Activated CD8-positive, alpha-beta memory T cell treated with anti-CD3 and anti-CD28 coated beads, Interleukin-2, amount 50 U/mL, for 1 hour (primary cell): Measurements from ENCODE around the gene FAM185A.
"Not testable (repeated sequence)": the region's sequence is repeated elsewhere in the genome, so short reads cannot be mapped to it uniquely, and the experiment has no call there.

ENCODE experiments used
- DNase-seq: peaks from one replicate; pipeline ENCODE4 v3.0.0-alpha.2; 2020; ENCODE audit errors: extremely low read depth

The FAM185A gene

DNA sequence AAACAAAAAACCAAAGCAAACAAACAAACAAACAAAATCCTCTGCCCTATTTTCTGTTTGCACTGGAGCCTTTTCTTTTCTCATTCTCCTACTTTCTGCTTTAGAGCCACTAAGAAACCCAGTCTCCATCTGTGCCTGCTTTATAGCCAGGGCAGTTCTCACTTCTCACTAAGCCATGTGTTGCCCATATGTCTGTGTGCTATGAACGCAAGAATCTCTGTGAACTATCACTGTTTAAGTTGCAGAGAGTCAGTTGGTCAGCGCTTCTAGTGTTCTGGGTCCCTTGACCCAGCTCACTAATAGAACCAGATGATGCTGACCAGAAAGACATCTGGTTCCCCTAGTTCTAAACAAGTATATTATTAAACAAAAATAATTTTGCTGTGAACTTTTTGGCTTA is 81.4 kb downstream of the FAM185A start:
- no peak for DNase-seq

DNA sequence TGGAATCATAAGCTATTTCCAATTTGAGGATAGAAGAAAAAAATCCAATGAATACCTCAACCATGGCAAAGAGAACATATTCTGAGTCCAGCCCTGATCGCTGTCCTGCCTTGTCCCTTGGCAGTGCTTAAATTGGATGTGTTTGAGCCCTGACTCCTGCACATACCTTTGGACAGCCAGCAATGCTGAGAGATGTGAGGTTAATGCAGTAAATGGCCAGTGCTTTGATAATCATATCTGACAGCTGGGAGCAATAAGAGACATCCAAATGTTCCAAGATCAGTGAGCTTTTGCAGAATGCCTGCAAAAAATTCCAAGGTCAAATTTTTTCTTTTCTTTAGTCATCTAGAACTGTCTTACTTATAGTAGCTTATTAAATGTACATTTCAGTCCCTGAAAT is 83.9 kb downstream of the FAM185A start:
- DNase-seq: no peak

DNA sequence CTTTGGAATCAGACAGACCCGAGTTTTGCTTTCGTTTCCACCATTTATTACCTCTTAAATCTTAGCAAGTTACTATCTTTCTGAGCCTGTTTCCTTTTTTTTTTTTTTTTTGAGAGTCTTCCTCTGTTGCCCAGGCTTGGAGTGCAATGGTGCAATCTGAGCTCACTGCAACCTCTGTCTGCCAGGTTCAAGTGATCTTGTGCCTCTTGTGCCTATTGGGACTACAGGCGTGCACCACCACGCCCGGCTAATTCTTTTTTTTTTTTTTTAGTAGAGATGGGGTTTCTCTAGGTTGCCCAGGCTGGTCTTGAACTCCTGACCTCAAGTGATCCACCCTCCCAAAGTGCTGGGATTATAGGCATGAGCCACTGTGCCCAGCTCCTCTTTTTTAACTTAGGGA is 84.5 kb downstream of the FAM185A start:
- DNase-seq: no peak

DNA sequence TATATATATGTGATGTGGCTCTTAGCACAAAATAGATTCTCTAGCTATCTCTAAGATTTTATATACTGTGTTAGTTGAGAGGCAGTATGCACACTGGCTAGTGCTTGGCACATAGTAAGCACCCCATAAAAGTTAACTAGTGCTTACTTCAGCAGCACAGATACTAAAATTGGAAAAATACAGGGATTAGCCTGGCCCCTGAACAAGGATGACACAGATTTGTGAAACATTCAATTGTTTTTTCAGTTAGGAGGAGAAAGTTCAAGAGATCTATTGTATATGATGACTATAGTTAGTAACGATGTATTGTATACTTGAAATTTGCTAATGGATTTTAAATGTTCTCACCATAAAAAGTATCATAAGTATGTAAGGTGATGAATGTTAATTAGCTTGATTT is 85.7 kb downstream of the FAM185A start:
- DNase-seq: no peak

DNA sequence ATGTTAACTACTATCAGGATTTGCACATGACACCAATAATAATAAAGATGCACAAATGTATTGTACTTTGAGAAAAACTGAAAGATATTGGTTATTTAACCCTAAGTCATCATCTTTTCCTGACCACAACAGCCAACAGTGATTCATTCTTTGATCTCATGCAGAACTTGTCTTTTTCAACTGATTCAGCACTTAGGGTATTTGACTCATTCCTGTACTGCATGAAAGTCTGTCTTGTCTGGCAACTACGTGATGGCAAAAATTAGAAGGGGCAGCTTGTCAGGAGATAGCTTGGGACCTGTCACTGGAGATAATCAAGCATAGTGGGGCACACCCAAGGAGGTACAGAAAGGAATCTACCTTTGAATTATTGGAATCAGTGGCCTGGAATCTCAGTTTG is 86.2 kb downstream of the FAM185A start:
- no peak for DNase-seq

DNA sequence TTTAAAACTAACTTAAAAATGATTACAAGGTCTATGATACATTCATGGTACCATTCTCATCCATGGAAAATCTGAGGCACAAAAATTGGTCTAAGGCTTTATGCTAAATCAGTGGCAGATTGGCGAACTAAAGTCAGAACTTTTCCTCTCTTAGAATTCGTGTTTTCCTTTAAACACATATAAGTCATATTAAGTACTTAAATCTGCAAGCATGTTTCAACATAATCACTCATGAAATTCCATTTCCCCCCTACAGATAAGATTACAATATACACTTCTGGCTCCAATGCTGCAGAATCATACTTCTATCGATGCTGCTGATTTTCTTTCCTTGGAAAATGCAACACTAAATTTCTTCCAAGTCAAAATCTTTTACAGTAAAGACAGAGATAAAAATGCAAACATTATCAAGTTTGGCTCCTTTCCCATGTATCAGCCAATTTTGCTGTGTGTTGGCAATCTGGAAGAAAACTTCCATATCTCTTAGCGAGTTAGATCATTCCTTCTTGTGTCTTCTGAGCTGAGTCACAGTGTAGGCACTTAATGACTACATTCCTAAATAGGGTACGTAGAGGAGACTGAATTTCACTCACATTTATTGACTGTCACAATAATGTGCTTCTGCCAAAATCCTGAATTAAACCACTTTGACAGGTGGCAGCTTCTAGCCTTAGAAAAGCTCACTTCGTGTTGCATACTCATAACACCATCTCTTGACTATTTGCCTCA is 87.6 kb downstream of the FAM185A start:
- DNase-seq: no peak

DNA sequence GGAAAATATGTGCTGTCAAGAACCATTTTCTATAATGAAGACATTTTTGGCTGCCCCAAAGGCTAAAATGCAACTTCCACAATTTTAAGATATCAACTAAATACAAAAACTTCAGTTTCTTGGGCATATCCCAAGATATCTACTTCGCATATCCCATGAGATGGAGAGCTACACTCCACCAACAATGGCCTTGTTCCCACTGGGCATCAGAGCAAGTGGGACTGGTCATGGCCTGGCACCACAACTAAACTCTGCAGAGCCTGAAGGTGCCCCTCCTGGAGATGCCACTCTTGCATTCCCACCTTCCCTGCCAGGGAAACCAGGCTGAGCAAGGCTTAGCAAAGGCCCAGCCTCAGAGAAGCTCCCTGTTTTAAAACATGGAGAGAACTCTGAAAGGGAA is 88.2 kb downstream of the FAM185A start:
- no peak for DNase-seq

DNA sequence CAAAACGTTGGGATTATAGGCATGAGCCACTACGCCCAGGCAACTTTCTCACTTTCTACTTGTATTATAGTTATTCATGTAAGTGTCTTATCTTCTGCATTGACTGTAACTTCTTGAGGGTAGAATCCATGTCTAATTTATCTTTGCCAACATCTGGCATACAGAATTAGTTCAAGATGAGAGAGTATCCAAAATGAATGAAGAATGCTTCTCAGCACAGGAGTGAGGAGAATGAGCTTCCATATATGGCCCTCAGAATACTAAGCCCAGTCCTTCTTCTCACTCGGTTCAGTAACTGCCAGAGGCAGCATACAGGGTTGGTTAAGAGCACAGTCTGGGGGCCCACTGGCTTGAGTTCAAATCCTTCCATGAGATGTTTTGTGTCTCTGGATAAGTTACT is 89.0 kb downstream of the FAM185A start:
- DNase-seq: no peak

DNA sequence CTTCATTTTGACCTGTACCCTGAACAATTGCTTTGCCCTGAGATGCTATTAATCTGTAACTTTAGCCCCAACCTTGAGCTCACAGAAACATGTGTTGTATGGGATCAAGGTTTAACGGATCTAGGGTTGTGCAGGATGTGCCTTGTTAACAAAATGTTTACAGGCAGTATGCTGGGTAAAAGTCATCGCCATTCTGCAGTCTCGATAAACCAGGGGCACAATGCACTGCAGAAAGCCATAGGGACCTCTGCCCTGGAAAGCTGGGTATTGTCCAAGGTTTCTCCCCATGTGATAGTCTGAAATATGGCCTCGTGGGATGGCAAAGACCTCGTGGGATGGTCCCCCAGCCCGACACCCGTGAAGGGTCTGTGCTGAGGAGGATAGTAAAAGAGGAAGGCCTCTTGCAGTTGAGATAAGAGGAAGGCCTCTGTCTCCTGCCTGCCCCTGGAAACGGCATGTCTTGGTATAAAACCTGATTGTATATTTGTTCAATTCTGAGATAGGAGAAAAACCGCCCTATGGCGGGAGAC is 89.8 kb downstream of the FAM185A start:
- DNase-seq: not testable (repeated sequence)

DNA sequence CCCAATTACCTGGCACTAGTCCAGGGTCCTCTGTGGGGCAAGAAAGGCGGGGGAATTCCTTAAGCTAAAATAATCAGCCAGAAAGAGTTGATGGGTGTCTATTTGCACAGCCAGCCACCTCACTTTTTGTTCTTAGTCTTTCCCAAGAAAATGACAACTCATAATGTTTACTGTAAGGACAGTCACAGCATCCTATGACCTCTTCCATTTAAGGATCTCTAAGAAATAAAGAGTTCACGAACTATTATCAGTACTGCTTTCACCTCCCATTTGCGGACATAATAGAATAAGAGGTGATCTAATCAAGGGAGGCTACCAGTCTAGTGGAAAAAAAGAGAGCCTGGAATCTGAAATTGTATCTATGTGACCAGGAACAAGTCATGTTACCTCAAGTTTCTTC is 91.6 kb downstream of the FAM185A start:
- no peak for DNase-seq

DNA sequence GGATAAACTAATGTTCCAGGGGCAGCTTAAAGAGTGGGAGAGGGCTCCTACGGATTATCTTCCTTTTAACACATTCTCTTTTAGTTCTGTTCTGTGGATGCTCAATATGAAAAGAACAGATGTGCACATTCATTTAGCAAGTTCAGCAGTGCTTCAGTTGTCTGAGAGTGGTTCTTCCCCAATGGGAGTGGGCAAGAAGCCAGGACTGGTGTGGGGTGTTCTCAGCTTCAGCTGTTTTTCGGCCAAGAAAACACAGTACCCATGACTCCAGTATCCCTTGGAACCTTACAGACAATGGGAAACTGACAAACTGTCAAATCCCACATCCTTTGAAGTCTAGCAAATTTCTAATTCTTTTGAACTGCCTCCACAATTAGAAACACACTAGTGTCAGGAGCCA is 92.5 kb downstream of the FAM185A start:
- DNase-seq: no peak

DNA sequence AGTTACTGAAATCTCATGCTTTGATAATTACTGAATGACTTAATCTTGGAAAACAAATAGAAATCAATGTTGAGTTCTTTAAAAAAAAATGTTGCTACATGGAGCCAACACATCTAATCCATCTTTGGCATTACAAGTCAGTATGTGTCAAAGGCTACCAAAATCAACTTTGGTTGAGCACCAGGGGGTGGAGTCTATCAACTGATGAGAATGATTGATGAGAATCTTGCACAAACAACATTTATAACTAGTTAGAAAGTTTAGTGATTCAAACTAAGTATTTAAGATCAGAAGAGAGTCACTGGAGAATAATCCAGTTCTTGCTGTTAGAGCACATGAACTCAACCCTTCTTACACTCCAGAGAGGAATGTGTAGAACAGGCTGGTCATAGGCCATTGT is 93.5 kb downstream of the FAM185A start:
- DNase-seq: no peak

DNA sequence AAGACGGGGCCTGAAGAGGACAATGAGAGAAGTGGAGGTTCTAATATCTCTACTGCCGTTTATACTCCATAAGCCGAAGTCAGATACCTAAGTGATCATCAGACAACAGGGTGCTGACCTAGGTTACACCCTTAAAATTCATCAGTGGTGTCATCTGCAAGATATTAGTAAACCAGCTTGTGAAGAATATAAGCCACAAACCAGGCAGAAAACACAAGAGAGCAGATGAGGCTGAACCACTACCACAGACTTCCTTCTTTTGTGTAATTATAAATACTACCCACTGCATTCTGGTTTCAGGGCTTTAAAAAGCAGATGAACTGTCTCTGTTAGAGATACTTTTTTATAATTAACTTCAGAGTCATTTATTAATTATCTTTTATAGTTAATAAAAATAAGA is 95.1 kb downstream of the FAM185A start:
- no peak for DNase-seq

DNA sequence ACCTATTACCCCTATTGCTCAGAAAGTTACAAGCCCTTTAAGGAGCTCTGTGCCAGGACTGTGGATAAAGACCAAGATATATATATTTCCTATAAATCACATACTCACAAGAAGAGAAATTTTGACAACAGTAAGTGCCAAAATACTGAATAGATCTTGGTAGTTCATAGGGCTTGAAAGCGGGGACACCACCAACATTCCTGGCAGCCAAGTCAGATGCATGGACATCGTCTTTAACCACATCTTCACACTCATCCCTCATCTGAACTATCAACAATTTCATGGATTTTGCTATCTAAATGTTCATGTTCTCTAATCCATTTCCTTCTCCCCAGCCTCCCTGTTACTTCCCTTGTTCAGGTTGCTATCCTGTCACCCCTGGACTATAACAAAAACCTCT is 96.5 kb downstream of the FAM185A start:
- DNase-seq: no peak

DNA sequence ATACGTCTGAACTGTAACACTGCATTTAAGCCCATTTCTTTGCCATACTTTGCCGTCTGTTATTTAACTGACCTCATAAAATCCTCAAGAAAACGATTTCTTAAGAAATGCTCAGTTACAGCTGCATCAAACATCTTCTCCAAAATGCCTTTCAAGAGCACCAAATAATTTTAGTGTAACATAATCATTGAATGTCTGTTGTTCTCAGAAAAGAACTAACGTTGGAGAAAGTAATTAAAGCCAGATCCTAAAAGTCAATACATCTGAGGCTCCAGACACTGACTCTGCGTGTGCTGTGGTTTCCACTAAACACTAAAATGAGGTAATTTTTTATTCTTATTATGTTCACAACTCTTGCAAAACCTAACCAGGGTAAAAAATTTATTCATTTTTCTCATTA is 100.3 kb downstream of the FAM185A start:
- DNase-seq: no peak

DNA sequence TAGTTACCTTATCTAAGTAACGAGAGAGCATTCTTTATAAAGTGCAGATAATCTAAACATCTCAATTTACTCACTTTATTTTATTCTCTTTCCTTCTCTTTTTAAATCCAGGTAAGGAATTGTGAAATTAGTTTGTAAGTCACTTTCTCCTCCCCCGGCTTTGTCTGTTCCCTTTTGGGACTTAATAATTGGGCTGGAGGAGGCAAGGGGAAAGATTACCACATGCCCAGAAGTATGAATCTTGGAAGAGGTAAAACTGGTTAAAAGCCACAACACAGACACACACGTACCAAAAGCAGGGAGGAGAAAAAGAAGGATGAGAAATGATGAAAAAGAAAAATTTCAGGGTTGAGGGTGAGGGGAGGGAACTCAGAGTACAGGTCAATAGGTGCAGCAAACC is 100.7 kb downstream of the FAM185A start:
- DNase-seq: no peak

DNA sequence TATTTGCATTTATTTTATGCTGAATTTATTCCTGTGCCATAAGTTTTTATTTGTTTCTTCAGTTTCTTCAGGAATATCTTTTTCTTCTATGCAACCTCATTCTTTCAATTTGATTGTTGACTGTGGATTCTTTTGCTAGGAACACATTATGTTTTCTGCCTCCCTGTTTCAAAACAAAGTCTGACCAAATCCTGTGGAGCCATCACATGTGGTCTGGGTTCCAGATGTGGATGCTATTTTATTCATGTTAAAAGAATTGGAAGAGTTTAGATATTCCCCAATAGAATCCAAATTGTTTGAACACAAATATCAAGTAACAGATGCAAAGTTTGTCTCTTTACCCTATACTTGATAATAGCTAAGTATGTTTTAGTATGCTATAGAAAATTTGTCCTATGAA is 107.2 kb downstream of the FAM185A start:
- no peak for DNase-seq
